ENCODE data around the gene SMTNL2. TPM values are rescaled to one million over a fixed set of nuclear protein-coding genes. Genes with fewer than 3 reads are reported as not detected.
A peak's percentile ranks its signal among the peaks of the same experiment; 100 is the strongest.

The SMTNL2 gene
- total and polyA plus RNA-seq, 9 of the 15 experiments (the other 6 are each of a cell fraction or from before 2014, with no cell fraction given): not detected

GRCh38 chr17:4560837-4561256 lies 23.5 kb upstream of the SMTNL2 start (continued):
- TF ChIP-seq CTCFL (IDR thresholded peaks at IDR 0.05; ENCODE audit: borderline replicate concordance, insufficient read depth, low read depth, low read length, poor library complexity, severe bottlenecking) (peak; percentile 16), ZBTB7A (IDR thresholded peaks at IDR 0.05; ENCODE audit: borderline replicate concordance, control insufficient read depth, low read depth, low read length) (peak; percentile 21; the same call in 1 of the 2 replicates), SMC3 (conservative IDR thresholded peaks at IDR 0.05; ENCODE audit: insufficient read depth, low read depth, low read length) (0 out of 2 replicates have a peak, but pooled peaks have one; percentile 1), PPARD (CRISPR knock-in tag; IDR thresholded peaks at IDR 0.05) (no peak)

GRCh38 chr17:4562015-4562969 lies 22.0 kb upstream of the SMTNL2 start:
- ChIA-PET POLR2A (interaction anchor here (0.7 to 1.0 kb wide), 2 partner anchors 33 to 37 kb away, joined by 3 to 4 read pairs; no protein-coding TSS in a partner anchor), CTCF (ENCODE audit: low intra/inter-chr PET ratio) (no interaction called here)
- no TSS peak for BruUV-seq (replicated peaks)
- Histone ChIP-seq H3K9ac (ENCODE audit: insufficient read depth in 1 of 2, low read depth in 2 of 2, low read length in 2 of 2) (peak overlapping the region in 1 of 2 experiments; percentile 26; a peak in 1 of 4 replicates), H3K4me2 (ENCODE audit: insufficient read depth, low read length) (no peak overlapping the region; the same call in 1 of the 2 replicates), H3K9me1 (ENCODE audit: control insufficient read depth, insufficient read depth, low read length) (no peaks in the 10 kb centered on the region), H3K27me3 (ENCODE audit: control insufficient read depth in 2 of 2, insufficient read depth in 2 of 2, low read length in 2 of 2) (no peaks in the 10 kb centered on the region), H2AFZ (ENCODE audit: low read depth, low read length) (no peak overlapping the region), H3K36me3 (ENCODE audit: control insufficient read depth, insufficient read depth, low read length) (no peaks in the 10 kb centered on the region), H3K27ac (ENCODE audit: extremely low read depth, low read depth, low read length) (no peak overlapping the region), H3K4me3 (no peak overlapping the region), H3K4me1 (replicated peaks in 1 of 2; ENCODE audit: control insufficient read depth in 2 of 2, insufficient read depth in 2 of 2, low read length in 2 of 2) (peaks cover 0 to 5% of the 10 kb centered on the region in 2 experiments; a peak in 2 of 5 replicates), H3K9me3 (replicated peaks; ENCODE audit: control insufficient read depth, insufficient read depth, low read depth, low read length) (no peaks in the 10 kb centered on the region), H4K20me1 (replicated peaks; ENCODE audit: control insufficient read depth, insufficient read depth, low read length) (no peaks in the 10 kb centered on the region), H3K79me2 (ENCODE audit: control insufficient read depth, insufficient read depth, low read length) (no peaks in the 10 kb centered on the region)
- WGBS (ENCODE audit: insufficient coverage, low coverage, missing lambda C conversion rate): 3% methylated on average over 8 of the region's 8 CpGs
- intact Hi-C loops (cut with micrococcal nuclease): loop anchor here (10.0 kb wide), 1 partner anchor 143 kb away; the partner anchor contains the start of gene PELP1
- ATAC-seq (no peak), DNase-seq (ENCODE audit: extremely low read depth in 1 of 4, low spot score in 3 of 4) (no peak), FAIRE-seq (no peak)
- in situ Hi-C loops (cut with MboI): no loop called here
- no peak for TF ChIP-seq SMARCA5 (IDR thresholded peaks at IDR 0.05)
- no peak for TF ChIP-seq KDM2B (CRISPR knock-in tag; IDR thresholded peaks at IDR 0.05)
- TF ChIP-seq DDX20 (tag; IDR thresholded peaks at IDR 0.05; ENCODE audit: low read depth): no peak
- TF ChIP-seq AFF1 (IDR thresholded peaks at IDR 0.05; ENCODE audit: low read depth in 1 of 2, partially characterized antibody in 2 of 2): no peak
- no peak for TF ChIP-seq RFX1 (IDR thresholded peaks at IDR 0.05)
- no peak for TF ChIP-seq MXD1 (CRISPR knock-in tag; IDR thresholded peaks at IDR 0.05; ENCODE audit: borderline replicate concordance, poor library complexity, severe bottlenecking)
- TF ChIP-seq KDM5B (IDR thresholded peaks at IDR 0.05; ENCODE audit: insufficient replicate concordance, low read depth, low read length): no peak
